ENCODE measurements around the gene SEMA3B. TPM values are rescaled to one million over a fixed set of nuclear protein-coding genes. Genes with fewer than 3 reads are reported as not detected.

Gene SEMA3B
- polyA plus RNA-seq, 3 donors from 2014 or later, result not detected

- no peaks in the 10 kb centered on the region for H3K36me3 Mint-ChIP-seq
- H3K4me1 Mint-ChIP-seq, result peaks cover 28 to 32% of the 10 kb centered on the region in 2 donors
- H3K27me3 Mint-ChIP-seq (ENCODE audit: low read depth in 3 of 3), result peaks cover 0 to 13% (median 0%) of the 10 kb centered on the region in 3 donors
- no peak for DNase-seq
- H3K27ac Mint-ChIP-seq, result no peak overlapping the region
- H3K9me3 Mint-ChIP-seq, result no peaks in the 10 kb centered on the region
- no peak overlapping the region for H3K4me3 Mint-ChIP-seq
Measured at GRCh38 chr3:50231581-50231980, 37.4 kb upstream of the SEMA3B start.

DNA sequence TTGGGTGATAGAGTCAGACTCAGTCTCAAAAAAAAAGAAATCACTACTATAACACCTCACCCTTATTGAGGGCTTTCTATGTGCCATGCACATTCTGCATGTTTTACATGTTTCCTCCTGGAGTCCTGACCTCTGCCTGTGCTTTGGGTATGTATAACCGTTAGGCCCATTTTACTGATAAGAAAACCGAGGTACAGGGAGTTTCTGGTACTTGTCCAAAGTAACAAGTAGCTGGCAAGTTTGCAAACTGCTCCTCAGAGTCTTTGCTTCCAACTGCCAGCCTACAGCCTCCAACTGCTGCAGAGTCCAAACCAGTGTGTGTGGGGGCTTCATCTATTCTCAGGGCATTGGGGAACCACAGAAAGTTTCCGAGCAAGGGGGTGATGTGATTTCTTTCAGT, 36.6 kb upstream of the SEMA3B start:
- Mint-ChIP-seq H3K36me3 (no peaks in the 10 kb centered on the region), H3K4me3 (no peak overlapping the region), H3K27ac (peak overlapping the region in 1 of 6 donors; percentile 32), H3K9me3 (no peaks in the 10 kb centered on the region), H3K27me3 (ENCODE audit: low read depth in 3 of 3) (peaks cover 0 to 7% (median 0%) of the 10 kb centered on the region in 3 donors), H3K4me1 (peaks cover 21 to 27% of the 10 kb centered on the region in 2 donors)
- no peak for DNase-seq

GRCh38 chr3:50233176-50233575, 35.8 kb upstream of the SEMA3B start:
- no peak overlapping the region for H3K4me3 Mint-ChIP-seq
- peaks cover 20 to 26% of the 10 kb centered on the region in 2 donors for H3K4me1 Mint-ChIP-seq
- H3K27me3 Mint-ChIP-seq (ENCODE audit: low read depth in 3 of 3), result peaks cover 0 to 7% (median 5%) of the 10 kb centered on the region in 3 donors
- H3K36me3 Mint-ChIP-seq, result no peaks in the 10 kb centered on the region
- no peak for DNase-seq
- H3K27ac Mint-ChIP-seq, result peak overlapping the region in 2 of 6 donors; percentile 67
- no peaks in the 10 kb centered on the region for H3K9me3 Mint-ChIP-seq

- H3K27me3 Mint-ChIP-seq (ENCODE audit: low read depth in 3 of 3), result peaks cover 0 to 7% (median 5%) of the 10 kb centered on the region in 3 donors
- H3K36me3 Mint-ChIP-seq, result no peaks in the 10 kb centered on the region
- H3K4me1 Mint-ChIP-seq, result peaks cover 38 to 46% of the 10 kb centered on the region in 2 donors
- peak; percentile 99 for DNase-seq
- no peaks in the 10 kb centered on the region for H3K9me3 Mint-ChIP-seq
- peak within 1 kb of the TSS; percentile 91 to 96 (median 94) for H3K27ac Mint-ChIP-seq
- H3K4me3 Mint-ChIP-seq, result peak within 1 kb of the TSS; percentile 96 to 99 (median 97)
Measured at GRCh38 chr3:50235716-50236483, 33.0 kb upstream of the SEMA3B start, which contains the start of gene GNAI2. Gene GNAI2 (plus strand): TSS chr3:50236204. CDS start chr3:50236336, 132 bp downstream.

DNA sequence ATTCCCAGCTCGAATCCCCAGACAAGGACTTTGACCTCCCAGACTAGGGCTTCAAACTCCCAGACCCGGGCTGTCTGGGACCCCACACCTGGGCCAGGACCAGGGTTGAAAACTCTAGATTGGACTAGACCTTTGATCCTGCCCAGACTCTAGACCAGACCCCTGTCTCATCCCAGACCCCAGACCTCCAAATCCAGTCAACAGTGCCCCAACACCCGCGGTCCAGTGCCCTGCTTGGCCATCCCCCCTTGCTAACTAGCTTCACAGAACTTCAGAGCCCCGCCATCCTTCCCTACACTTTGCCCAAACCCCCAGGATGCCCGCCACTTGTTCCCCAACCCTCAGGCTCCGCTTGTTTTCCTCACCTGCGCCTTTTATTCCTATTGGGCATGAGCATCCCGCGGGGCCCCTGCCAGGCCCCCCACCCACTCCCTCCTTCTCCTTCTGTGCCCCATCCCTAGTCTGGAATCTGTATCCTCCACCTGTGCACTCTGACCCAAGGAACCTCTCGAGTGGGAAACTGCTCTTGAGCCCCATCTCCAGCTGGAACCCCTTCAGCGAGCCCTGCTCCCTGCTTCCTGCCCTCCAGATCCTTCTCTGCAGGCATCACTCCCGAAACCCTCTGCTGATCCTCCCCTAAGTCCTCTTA, 32.3 kb upstream of the SEMA3B start:
- DNase-seq, result no peak
- no peaks in the 10 kb centered on the region for H3K36me3 Mint-ChIP-seq
- H3K4me1 Mint-ChIP-seq, result peaks cover 44 to 53% of the 10 kb centered on the region in 2 donors
- H3K27me3 Mint-ChIP-seq (ENCODE audit: low read depth in 3 of 3), result peaks cover 0 to 9% (median 5%) of the 10 kb centered on the region in 3 donors
- peak overlapping the region; percentile 96 to 99 (median 97) for H3K4me3 Mint-ChIP-seq
- H3K27ac Mint-ChIP-seq, result peak overlapping the region; percentile 90 to 96 (median 94)
- H3K9me3 Mint-ChIP-seq, result no peaks in the 10 kb centered on the region

DNA sequence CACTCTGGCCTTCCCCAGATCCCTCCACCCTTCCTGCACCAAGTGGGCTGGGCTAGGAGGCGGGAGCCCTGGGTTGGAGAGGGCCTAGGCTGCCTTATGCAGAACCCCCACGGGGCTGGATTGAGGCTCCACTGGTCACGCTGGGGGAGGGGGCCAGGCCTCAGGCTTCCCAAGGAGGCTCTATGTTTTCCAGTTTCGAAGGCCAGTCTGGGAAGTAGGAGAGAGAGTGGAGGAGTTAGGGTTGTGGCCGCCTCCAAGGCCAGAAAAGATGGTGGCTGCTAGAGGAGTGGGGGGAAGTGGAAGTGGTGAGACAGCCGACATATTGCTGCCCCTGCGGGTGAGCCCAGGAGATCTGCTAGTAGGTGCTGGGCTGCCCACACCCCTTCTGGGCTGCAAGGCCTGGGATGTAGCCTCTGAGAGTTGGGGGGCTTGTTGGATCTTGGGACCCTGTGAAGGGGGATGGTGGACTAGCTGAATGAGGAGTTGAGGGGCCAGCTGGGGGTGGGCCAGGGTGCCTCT, 31.8 kb upstream of the SEMA3B start:
- no peaks in the 10 kb centered on the region for H3K36me3 Mint-ChIP-seq
- H3K4me1 Mint-ChIP-seq, result peaks cover 50 to 59% of the 10 kb centered on the region in 2 donors
- peak overlapping the region; percentile 96 to 99 (median 97) for H3K4me3 Mint-ChIP-seq
- H3K27ac Mint-ChIP-seq, result peak overlapping the region; percentile 90 to 96 (median 94)
- peaks cover 0 to 9% (median 6%) of the 10 kb centered on the region in 3 donors for H3K27me3 Mint-ChIP-seq (ENCODE audit: low read depth in 3 of 3)
- peak; percentile 37 to 39 (median 38) for DNase-seq
- no peaks in the 10 kb centered on the region for H3K9me3 Mint-ChIP-seq

- Mint-ChIP-seq H3K36me3 (no peaks in the 10 kb centered on the region), H3K27ac (peak overlapping the region; percentile 90 to 96 (median 94)), H3K9me3 (no peaks in the 10 kb centered on the region), H3K4me3 (peak overlapping the region; percentile 96 to 99 (median 97)), H3K27me3 (ENCODE audit: low read depth in 3 of 3) (peaks cover 0 to 10% (median 9%) of the 10 kb centered on the region in 3 donors), H3K4me1 (peaks cover 57 to 67% of the 10 kb centered on the region in 2 donors)
- peak; percentile 85 to 86 (median 86) for DNase-seq
Measured at GRCh38 chr3:50237754-50238548, 31.0 kb upstream of the SEMA3B start.

- H3K27me3 Mint-ChIP-seq (ENCODE audit: low read depth in 3 of 3), result peaks cover 0 to 10% (median 9%) of the 10 kb centered on the region in 3 donors
- H3K27ac Mint-ChIP-seq, result peak overlapping the region; percentile 90 to 96 (median 94)
- peaks cover 64 to 71% of the 10 kb centered on the region in 2 donors for H3K4me1 Mint-ChIP-seq
- no peaks in the 10 kb centered on the region for H3K36me3 Mint-ChIP-seq
- H3K4me3 Mint-ChIP-seq, result peak overlapping the region; percentile 96 to 99 (median 97)
- no peaks in the 10 kb centered on the region for H3K9me3 Mint-ChIP-seq
- no peak for DNase-seq
Measured at GRCh38 chr3:50238549-50239026, 30.4 kb upstream of the SEMA3B start.

DNA sequence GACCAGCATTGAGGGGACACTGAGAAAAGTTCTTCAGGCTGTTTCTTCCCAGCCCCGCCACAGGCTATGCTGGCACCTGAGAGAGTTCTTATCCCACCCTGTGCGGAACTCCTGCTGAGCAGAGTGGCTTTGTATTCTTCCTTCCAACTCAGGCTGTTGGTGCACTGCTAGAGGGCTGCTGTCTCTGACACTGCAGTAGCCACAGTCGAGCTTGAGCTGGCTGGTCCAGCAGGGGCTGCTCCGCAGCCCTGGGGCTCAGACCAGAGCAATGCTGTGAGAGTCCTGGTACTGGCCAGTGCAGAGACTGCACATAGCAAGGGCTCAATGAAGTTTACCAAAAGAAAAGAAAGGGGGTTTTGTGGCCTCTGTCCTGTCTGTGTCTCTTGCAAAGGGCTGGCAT, 29.3 kb upstream of the SEMA3B start:
- H3K27me3 Mint-ChIP-seq (ENCODE audit: low read depth in 3 of 3), result peaks cover 0 to 12% (median 9%) of the 10 kb centered on the region in 3 donors
- H3K9me3 Mint-ChIP-seq, result no peaks in the 10 kb centered on the region
- peaks cover 74 to 81% of the 10 kb centered on the region in 2 donors for H3K4me1 Mint-ChIP-seq
- peak overlapping the region; percentile 90 to 96 (median 94) for H3K27ac Mint-ChIP-seq
- H3K4me3 Mint-ChIP-seq, result peak overlapping the region; percentile 38 to 99 (median 97)
- H3K36me3 Mint-ChIP-seq, result no peaks in the 10 kb centered on the region
- no peak for DNase-seq

- H3K9me3 Mint-ChIP-seq, result no peaks in the 10 kb centered on the region
- H3K27ac Mint-ChIP-seq, result peak overlapping the region; percentile 81 to 97 (median 92)
Measured at GRCh38 chr3:50241163-50241562, 27.8 kb upstream of the SEMA3B start.

GRCh38 chr3:50241713-50242380, 27.1 kb upstream of the SEMA3B start:
- Mint-ChIP-seq H3K9me3 (no peaks in the 10 kb centered on the region), H3K27me3 (ENCODE audit: low read depth in 3 of 3) (peaks cover 3 to 16% (median 5%) of the 10 kb centered on the region in 3 donors), H3K27ac (peak overlapping the region; percentile 81 to 97 (median 92)), H3K36me3 (no peaks in the 10 kb centered on the region), H3K4me3 (peak overlapping the region; percentile 53 to 83 (median 74)), H3K4me1 (peaks cover 88 to 94% of the 10 kb centered on the region in 2 donors)
- no peak for DNase-seq

More at GRCh38 chr3:50241163-50241562, 27.8 kb upstream of the SEMA3B start:
- peaks cover 0 to 16% (median 5%) of the 10 kb centered on the region in 3 donors for H3K27me3 Mint-ChIP-seq (ENCODE audit: low read depth in 3 of 3)
- H3K4me1 Mint-ChIP-seq, result peaks cover 81 to 88% of the 10 kb centered on the region in 2 donors
- H3K4me3 Mint-ChIP-seq, result peak overlapping the region; percentile 27 to 82 (median 62)
- no peak for DNase-seq
- no peaks in the 10 kb centered on the region for H3K36me3 Mint-ChIP-seq

GRCh38 chr3:50242381-50242770, 26.6 kb upstream of the SEMA3B start:
- H3K36me3 Mint-ChIP-seq, result no peaks in the 10 kb centered on the region
- peak overlapping the region; percentile 74 to 83 (median 82) for H3K4me3 Mint-ChIP-seq
- peaks cover 93 to 97% of the 10 kb centered on the region in 2 donors for H3K4me1 Mint-ChIP-seq
- peak overlapping the region; percentile 91 to 97 (median 96) for H3K27ac Mint-ChIP-seq
- no peak for DNase-seq
- no peaks in the 10 kb centered on the region for H3K9me3 Mint-ChIP-seq
- peaks cover 3 to 16% (median 5%) of the 10 kb centered on the region in 3 donors for H3K27me3 Mint-ChIP-seq (ENCODE audit: low read depth in 3 of 3)
